C4-2B (cell line): Measurements from ENCODE around the gene PCDHGA3.

ENCODE experiments used
- ZFX ChIP-seq: fragments of 450-650 bp; IDR thresholded peaks from 2 replicates; pipeline ENCODE4 v1.6.1; 2017
- TF ChIP-seq, protein P1 (sequence below): fragments of 450-650 bp; conservative IDR thresholded peaks from 2 replicates; pipeline ENCODE4 v1.5.1; 2017; ENCODE audit warnings: mild to moderate bottlenecking

DNA sequence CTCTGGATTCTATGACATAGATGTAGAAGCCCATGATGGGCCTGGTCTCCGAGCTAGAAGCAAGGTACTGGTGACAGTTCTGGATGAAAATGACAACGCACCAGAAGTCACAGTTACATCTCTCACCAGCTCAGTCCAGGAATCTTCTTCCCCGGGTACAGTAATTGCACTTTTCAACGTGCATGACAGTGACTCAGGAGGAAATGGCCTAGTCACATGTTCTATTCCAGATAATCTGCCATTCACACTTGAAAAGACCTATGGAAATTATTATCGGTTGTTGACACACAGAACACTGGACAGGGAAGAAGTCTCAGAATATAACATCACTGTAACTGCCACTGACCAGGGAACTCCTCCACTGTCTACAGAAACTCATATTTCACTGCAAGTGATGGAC is 12.5 kb downstream of the PCDHGA3 start:
- TF ChIP-seq, protein P1, sequence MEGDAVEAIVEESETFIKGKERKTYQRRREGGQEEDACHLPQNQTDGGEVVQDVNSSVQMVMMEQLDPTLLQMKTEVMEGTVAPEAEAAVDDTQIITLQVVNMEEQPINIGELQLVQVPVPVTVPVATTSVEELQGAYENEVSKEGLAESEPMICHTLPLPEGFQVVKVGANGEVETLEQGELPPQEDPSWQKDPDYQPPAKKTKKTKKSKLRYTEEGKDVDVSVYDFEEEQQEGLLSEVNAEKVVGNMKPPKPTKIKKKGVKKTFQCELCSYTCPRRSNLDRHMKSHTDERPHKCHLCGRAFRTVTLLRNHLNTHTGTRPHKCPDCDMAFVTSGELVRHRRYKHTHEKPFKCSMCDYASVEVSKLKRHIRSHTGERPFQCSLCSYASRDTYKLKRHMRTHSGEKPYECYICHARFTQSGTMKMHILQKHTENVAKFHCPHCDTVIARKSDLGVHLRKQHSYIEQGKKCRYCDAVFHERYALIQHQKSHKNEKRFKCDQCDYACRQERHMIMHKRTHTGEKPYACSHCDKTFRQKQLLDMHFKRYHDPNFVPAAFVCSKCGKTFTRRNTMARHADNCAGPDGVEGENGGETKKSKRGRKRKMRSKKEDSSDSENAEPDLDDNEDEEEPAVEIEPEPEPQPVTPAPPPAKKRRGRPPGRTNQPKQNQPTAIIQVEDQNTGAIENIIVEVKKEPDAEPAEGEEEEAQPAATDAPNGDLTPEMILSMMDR = no peak
- TF ChIP-seq ZFX = no peak
